ENCODE data around the gene CPAMD8. TPM values are rescaled to one million over a fixed set of nuclear protein-coding genes. Genes with fewer than 3 reads are reported as not detected.

CPAMD8 gene
- total and polyA plus RNA-seq, 9 of the 15 experiments (the other 6 are each of a cell fraction or from before 2014, with no cell fraction given), result 0.20 to 2.1 (median 1.3) TPM

- no peak for TF ChIP-seq THRAP3 (IDR thresholded peaks at IDR 0.05; ENCODE audit: borderline replicate concordance)
- no peak for TF ChIP-seq ETV6 (IDR thresholded peaks at IDR 0.05; ENCODE audit: borderline replicate concordance in 1 of 2, low read depth in 2 of 2, low read length in 1 of 2)
- TF ChIP-seq ETV6 (CRISPR knock-in tag; IDR thresholded peaks at IDR 0.05; ENCODE audit: borderline replicate concordance), result no peak
- TF ChIP-seq CTBP1 (IDR thresholded peaks at IDR 0.05; ENCODE audit: borderline replicate concordance), result no peak
- TF ChIP-seq, protein P1, sequence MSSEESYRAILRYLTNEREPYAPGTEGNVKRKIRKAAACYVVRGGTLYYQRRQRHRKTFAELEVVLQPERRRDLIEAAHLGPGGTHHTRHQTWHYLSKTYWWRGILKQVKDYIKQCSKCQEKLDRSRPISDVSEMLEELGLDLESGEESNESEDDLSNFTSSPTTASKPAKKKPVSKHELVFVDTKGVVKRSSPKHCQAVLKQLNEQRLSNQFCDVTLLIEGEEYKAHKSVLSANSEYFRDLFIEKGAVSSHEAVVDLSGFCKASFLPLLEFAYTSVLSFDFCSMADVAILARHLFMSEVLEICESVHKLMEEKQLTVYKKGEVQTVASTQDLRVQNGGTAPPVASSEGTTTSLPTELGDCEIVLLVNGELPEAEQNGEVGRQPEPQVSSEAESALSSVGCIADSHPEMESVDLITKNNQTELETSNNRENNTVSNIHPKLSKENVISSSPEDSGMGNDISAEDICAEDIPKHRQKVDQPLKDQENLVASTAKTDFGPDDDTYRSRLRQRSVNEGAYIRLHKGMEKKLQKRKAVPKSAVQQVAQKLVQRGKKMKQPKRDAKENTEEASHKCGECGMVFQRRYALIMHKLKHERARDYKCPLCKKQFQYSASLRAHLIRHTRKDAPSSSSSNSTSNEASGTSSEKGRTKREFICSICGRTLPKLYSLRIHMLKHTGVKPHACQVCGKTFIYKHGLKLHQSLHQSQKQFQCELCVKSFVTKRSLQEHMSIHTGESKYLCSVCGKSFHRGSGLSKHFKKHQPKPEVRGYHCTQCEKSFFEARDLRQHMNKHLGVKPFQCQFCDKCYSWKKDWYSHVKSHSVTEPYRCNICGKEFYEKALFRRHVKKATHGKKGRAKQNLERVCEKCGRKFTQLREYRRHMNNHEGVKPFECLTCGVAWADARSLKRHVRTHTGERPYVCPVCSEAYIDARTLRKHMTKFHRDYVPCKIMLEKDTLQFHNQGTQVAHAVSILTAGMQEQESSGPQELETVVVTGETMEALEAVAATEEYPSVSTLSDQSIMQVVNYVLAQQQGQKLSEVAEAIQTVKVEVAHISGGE (CRISPR knock-in tag; IDR thresholded peaks at IDR 0.05), result 0 out of 6 replicates have a peak, but pooled peaks of 1 of the 3 experiments have one; percentile 48
- TF ChIP-seq OTX1 (CRISPR knock-in tag; IDR thresholded peaks at IDR 0.05), result no peak
- TF ChIP-seq POLR2A (conservative IDR thresholded peaks at IDR 0.05), result peak; percentile 54
- TF ChIP-seq MNT (conservative IDR thresholded peaks at IDR 0.05), result peak; percentile 59 to 69
- TF ChIP-seq ZBTB26 (CRISPR knock-in tag; IDR thresholded peaks at IDR 0.05), result no peak
- TF ChIP-seq VEZF1 (CRISPR knock-in tag; IDR thresholded peaks at IDR 0.05), result peak; percentile 84
- TF ChIP-seq TCF7 (IDR thresholded peaks at IDR 0.05; ENCODE audit: borderline replicate concordance), result 0 out of 2 replicates have a peak, but pooled peaks have one; percentile 8
- no peak for TF ChIP-seq PRDM10 (IDR thresholded peaks at IDR 0.05; ENCODE audit: partially characterized antibody)
- peak; percentile 74; the same call in 1 of the 2 replicates for TF ChIP-seq POLR2AphosphoS2 (IDR thresholded peaks at IDR 0.05; ENCODE audit: low read length)
These were observed 131.0 kb downstream of the CPAMD8 start (continued) for GRCh38 chr19:16895467-16896145.
